ENCODE data around the gene CDT1.
"Not testable (repeated sequence)": the region's sequence is repeated elsewhere in the genome, so short reads cannot be mapped to it uniquely, and the experiment has no call there.

Gene CDT1

DNA sequence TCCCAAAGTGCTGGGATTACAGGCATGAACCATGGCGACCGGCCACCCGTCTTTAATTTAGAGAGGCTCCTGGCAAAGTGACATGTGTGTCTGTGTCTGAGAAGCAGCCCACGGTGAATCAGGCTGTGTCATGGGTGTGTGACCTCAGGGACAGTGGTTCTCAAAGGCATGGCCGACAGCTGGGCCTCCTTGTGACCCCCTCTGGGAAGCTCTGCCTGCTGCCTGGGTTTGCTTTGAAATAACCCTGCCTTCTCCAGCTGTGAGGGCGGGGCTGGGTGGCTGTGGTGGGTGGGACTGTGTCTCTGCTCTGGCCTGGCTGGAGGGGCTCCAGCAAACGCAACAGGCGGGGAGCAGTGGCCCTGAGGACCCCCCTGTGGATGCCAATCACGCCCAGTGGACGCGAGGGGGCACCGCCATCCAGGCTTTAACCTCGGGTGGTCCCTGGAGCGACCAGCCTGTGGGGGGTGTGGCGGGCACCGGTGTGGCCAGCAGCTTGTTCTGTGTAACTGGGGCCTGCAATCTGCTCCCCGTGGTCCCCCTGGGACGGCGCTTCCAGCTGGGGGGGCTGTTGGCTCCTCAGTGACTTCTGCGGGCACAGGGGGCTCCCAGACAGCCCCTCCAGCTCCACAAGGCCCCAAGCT lies 16.9 kb downstream of the CDT1 start:
- no peak for DNase-seq

DNA sequence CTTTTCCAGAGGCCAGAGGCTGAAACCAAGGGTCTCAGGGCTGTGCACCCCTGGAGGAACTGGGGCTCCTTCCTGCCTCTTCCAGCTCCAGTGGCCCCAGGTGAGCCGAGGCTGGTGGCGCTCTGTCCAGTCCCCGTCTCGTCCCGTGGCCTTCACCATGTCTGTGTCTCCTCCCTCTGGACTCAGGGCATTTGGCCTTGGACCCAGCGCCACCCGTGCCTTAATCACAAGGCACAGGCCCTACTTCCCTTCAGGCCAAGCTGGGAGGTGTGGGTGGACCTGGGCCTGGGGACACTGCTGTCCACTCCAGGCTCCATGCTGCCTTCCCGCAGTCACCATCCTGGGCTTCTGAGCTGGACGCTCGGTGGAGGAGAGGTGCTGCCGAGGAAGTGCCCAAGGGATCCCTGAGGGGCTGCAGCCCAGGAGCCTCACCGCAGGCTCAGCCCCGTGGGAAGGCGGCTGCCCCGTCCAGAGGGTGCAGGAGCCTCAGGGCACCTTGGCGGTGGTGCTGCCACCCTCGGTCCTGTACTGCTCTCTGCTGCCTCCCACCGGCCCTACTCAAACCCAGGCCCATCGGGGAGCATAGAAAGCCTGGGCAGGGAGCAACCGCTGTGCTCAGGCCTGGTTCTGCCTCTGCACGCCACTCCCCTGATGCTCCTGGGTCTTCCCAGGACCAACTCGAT lies 17.7 kb downstream of the CDT1 start:
- no peak for DNase-seq

DNA sequence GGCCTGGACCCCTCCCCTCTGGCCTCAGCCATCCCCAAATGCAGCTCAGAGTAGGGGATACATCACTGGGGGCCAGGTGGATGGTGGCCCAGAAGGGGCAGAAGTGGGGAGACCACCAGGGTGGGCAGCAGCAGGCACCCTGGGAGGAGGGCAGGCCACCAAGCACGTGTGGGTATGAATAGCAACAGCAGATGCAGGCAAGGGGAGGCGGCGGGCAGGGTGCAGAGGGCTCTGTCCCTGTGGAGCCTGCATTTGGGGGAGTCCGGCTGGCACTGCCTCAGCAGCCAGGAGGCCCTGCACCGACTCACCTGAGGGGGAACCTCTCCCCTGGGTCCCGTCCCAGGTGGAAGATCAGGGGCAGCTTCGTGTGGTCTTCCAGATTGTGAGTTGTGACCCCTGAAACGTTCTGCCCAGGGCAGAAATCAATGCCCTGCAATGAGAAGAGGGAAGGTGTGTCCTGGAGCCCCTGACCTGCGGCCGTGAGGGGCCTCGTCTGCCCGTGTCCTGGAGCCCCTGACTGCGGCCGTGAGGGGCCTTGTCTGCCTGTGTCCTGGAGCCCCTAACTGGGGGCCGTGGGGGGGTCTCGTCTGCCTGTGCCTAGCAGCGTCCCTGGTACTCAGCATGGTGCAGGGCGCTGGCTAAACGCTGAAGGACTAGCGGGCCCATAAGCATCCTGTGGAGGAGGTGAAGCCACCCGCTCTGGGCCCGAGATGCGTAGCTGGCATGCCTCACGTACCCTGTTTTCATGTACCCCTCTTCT lies 18.9 kb downstream of the CDT1 start:
- no peak for DNase-seq

DNA sequence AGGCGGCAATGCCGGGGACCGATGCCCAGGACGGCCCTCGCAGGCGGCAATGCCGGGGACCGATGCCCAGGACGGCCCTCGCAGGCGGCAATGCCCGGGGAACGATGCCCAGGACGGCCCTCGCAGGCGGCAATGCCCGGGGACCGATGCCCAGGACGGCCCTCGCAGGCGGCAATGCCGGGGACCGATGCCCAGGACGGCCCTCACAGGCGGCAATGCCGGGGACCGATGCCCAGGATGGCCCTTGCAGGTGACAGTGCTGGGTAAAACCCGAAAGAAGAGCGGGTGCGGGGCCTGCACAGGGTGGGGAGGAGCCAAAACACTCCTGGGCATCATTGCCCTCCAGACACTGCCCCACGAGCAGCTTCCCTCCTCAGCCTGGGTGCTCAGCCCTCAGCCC lies 20.1 kb downstream of the CDT1 start:
- not testable (repeated sequence) for DNase-seq

DNA sequence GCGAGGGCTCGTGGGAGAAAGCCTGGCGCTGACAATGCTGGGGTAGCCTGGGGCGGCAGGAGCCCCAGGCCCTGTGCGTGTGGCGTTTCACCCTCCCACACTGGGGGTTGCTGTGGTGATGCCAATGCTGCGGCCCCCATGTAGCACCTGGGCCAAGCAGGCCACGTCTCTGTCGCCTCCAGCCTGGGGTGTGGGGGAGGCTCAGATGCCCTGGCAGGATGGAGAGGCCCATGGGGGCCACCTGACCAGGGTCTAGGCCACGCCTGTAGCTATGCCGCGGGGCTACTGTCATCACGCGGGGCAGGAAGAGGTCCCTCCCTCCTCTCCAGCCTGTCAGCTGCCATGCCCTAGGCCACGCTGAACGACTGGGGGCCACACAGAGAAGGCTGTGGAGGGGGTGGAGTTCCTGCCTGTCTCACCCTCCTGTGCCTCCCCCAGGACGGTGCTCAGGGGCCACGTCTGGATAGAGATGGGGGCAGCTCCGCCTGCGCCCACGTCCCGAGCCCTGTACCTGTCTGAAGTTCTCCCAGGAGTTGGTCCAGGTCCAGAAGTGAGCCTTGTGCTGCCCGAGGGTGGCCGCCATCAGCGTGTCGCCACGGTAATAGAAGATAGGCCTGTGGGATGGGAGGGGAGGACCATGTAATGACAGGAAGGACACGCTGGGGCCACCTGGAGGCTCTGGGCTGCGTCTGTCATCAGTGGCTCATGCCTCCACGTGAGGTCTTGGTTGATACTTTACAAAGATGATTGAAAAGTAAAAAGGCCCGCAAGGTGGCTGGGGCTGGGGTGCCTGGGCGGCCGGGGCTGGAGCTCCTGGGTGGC lies 20.9 kb downstream of the CDT1 start:
- no peak for DNase-seq

DNA sequence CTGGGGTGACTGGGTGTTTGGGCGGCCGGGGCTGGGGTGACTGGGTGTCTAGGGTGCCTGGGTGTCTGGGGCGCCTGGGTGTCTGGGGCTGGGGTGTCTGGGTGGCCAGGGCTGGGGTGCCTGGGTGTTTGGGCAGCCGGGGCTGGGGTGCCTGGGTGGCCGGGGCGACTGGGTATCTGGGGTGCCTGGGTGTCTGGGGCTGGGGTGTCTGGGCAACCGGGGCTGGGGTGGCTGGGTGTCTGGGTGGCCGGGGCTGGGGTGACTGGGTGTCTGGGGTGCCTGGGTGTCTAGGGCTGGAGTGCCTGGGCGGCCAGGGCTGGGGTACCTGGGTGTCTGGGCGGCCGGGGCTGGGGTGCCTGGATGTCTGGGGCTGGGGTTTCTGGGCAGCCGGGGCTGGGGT lies 21.6 kb downstream of the CDT1 start:
- DNase-seq: no peak

DNA sequence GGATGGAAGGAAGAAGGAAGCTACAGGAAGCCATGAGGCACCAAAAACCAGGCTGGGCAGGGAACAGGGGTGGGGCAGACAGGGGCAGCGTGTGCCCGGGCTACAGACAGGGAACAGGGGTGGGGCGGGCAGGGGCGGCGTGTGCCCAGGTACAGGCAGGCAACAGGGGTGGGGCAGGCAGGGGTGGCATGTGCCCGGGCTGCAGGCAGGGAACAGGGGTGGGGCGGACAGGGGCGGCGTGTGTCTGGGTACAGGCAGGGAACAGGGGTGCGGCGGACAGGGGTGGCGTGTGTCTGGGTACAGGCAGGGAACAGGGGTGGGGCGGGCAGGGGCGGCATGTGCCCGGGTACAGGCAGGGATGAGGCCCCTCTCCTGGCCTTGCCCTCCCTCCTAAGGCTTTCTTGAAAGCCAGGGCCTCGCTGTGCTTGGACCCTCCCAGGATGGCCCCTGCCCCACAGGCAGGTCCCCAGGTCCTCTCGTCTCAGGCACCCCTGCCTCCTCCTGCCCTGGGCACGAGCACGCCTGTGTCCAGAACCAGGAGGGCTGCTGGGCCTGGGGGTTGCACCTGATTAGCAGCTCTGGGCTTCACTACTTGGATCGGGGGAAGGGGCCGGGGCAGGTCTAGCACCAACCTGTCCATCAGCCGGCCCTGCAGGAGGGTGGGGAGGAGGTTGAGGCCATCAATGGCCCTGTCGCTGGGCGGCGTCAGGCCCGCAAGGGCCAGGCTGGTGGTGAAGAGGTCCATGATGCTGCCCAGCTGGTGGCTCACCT lies 22.7 kb downstream of the CDT1 start:
- no peak for DNase-seq

DNA sequence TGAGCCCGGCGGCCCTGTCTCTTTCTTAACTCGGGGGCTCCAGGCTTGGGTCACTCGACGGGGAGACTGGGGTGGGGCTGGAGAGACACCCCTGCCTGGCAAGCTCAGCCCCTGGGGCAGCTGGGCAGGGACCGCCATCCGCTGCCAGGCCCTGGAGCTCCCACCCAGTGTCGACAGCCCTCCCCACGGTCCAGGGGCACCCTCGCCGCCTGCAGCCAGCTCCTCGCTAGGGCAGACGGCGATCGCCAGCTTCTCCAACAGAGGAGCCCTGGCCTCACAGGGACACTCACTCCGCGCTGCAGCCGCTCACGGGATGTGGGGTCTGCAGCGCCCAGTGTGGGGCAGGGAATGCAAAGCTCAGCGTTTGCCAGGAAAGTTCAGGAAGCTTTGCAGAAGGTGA lies 24.1 kb downstream of the CDT1 start:
- DNase-seq: no peak

DNA sequence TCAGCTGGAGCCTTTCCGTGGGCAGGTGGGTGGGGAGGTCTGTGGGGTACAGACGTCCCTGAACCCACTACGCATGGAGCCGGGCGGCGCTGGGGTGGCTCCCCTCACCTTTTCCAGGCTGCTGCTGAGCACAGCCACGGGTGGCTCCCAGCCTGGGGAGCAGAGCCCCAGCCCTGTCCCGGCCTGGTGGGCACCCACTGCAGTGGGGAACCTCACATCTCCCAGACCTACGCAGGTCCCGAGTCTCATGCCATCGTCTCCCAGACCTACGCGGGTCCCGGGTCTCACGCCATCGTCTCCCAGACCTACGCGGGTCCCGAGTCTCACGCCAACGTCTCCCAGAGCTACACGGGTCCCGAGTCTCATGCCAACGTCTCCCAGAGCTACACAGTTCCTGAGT lies 25.1 kb downstream of the CDT1 start:
- no peak for DNase-seq

DNA sequence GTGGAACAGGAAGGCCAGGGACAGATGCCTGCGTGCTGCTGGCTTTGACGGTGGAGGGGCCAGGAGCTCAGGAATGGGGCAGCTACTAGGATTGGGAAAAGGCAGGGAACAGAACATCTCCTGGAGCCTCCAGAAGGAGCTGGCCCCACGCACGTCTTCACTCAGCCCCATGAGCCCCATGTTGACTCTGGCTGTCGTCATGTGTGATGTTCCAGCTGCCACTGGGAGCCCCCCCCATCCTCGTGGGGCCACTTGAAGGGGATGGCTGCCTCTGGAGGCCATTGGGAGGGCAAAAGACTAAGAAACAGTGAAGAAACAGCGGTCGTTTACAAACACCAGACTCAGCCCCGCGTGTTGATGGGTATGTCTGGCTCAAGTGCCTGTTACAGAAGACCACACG lies 26.7 kb downstream of the CDT1 start:
- DNase-seq: no peak

DNA sequence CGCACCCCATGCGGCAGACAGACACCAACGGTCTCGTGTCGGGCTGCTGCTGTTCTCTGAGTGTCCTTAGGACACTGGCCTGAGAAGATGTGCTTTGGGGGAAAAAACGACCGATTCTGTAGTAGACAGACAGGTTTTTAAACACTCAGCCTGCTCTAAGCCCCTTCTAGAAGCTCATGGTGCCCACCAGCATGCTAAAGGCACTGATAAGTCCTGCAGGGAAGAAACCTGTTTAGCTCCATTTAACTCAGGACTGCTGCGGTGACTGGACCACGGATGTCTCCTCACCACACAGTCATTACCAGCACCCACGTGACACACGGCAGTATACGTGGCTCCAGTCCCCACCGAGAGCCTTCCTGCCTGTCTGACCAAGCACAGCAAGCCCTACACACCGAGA lies 27.2 kb downstream of the CDT1 start:
- no peak for DNase-seq

DNA sequence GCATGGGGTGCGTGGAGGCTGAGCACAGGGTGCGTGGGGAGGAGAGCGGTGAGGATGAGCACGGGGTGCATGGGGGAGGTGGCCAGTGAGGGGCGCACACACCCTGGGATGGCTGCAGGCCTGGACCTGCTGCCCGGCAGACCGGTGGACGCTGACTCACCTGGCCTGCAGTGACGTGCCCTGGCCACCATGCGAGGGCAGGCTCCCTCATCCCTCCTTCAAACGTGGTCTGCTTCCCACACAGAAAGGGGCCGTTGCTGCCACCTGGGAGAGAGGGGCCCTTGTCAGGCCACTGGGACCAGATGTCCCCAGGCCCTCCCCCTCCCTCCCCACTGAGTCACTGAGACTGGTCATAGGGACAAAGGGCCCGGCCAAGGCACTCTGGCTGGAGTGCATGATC lies 28.2 kb downstream of the CDT1 start:
- DNase-seq: no peak

DNA sequence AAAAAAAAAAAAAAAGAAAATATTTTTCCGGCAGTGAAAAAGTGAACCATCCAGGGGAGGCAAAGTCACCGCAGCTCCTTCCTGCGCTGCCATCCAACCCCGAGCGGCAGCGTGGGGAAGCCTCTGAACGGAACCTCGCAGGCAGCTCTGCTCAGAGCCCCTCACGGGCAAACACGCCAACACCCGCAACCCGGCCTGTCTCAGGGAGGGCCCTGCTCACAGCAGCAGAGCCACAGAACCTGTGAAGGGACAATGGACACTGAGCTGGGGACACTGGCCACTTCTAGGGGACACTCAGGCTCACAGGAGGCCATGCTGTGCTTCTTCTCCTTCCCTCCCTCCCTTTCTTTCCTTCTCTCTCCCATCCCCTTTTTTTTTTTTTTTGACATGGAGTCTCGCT lies 29.5 kb downstream of the CDT1 start:
- no peak for DNase-seq

DNA sequence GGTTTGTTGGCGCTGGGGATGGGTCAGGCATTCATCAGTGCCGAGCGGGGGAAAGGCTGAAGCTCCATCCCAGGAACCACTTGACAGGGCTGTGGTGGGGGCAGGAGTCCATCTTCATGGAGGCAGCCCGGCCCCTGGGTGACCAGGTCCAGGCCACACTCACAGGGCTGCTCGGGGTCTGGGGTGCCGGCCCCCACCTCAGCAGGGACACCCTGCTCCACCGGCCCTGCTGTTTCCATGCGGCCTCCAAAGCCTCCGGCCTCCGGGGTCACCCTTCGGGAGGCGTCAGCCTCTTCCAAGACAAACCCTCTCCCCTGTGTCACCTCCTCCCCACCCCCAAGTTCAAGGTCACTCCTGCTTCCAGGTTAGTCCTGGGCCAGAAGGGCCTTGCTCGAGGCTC lies 31.1 kb downstream of the CDT1 start:
- DNase-seq: no peak

DNA sequence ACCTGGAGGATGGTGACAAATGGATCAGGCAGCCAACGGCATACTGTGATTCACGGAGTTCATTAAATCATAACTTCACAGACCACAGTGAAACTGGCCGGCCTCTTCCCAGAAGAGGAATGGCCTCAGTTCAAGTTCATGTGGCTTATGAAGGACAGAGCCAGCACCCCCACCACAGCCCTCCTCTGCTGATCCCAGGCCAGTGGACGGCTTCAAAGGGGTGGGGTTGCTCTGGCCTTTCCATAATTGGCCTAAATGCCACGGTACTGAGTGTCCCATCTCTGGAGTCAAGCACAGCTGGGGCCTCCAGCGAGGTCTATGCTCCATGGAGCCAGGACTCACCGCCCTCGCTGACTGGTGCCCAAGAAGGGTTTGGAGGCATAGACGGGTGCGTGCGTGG lies 31.8 kb downstream of the CDT1 start:
- DNase-seq: no peak

DNA sequence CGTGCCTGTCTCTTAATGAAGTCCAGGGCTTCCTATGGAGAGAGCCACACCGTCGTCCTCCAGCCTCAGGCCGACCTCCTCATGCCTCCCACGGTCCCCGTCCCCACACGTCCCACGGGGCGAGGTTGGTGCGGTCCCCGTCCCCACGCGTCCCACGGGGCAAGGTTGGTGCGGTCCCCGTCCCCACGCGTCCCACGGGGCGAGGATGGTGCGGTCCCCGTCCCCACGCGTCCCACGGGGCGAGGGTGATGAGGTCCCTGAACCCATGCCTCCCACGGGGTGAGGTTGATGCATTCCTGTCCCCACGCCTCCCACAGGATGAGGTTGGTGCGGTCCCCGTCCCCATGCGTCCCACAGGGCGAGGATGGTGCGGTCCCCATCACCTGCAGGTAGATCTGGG lies 32.2 kb downstream of the CDT1 start:
- DNase-seq: no peak

DNA sequence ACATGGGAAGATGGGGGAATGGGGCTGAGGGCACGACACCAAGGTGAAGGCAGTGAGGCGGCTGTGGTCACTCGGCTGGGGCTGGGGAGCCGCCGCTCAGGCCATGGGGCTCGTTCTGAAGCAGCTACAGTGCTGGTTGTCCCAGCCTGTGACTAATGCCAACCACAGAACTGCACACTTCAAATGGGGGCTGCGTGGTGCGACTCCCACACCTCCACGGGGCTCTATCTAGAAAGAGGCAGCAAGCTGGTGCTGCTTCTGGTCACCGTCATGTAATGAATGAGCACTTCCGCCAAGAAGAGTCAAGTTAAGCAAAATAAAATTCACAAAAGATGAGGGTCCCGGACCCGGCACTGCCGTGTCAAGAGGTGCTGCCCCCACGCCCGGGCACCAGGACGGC lies 33.2 kb downstream of the CDT1 start:
- DNase-seq: no peak

DNA sequence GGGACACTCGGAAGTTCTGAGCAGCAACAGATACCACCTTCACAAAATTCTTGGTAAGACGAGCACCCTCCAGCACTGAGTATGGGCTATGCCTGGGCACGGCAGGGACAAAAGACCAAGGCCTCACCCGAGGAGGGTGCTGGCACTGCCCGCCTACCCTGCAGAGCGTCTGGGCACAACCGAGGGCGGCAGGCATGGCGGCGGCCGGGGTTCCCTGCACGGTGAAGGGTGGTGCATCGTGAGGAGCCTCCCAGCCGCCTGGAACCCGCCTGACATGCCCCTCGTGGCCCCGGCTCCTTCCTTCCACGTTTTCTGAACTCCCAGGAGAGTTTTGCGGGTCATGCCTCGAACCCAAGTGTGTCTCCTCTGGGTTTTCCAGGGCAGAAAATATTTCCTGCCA lies 34.2 kb downstream of the CDT1 start:
- no peak for DNase-seq

DNA sequence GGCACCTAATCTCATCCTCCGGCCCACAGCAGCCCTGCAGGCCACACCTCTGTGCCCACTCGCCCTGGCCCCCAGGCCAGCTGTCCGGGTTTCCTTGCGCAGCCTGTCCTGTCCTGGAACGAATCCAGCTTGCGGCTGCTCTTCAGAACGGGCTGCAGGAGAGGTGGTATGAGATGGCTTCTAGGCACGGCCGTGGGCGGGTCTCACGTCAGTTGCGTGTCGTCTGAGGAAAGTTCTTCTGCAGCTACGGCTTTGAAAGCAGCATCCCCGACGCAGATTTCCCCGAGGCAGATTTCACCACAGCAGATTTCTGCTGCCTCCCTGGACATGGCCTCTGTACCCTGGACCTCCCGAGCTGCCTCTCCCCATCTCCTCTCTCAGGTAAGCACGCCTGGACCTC lies 35.0 kb downstream of the CDT1 start:
- no peak for DNase-seq

DNA sequence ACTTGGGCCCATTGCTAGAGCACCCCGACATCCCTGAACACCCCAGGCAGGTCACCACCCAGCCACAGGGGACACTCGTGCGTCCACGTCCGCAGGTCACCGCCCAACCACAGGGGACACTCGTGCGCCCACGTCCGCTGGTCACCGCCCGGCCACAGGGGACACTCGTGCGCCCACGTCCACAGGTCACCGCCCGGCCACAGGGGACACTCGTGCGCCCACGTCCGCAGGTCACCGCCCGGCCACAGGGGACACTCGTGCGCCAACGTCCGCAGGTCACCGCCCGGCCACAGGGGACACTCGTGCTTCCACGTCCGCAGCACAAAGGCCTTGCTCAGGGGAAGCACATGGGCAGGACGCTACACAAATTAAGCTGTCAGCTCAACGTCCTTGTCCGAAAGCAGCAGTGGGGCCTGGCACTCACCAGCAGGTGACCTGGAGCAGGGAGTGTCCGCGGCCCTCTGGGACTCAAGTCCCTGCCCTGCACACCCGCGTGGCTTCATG lies 35.5 kb downstream of the CDT1 start:
- DNase-seq: no peak

DNA sequence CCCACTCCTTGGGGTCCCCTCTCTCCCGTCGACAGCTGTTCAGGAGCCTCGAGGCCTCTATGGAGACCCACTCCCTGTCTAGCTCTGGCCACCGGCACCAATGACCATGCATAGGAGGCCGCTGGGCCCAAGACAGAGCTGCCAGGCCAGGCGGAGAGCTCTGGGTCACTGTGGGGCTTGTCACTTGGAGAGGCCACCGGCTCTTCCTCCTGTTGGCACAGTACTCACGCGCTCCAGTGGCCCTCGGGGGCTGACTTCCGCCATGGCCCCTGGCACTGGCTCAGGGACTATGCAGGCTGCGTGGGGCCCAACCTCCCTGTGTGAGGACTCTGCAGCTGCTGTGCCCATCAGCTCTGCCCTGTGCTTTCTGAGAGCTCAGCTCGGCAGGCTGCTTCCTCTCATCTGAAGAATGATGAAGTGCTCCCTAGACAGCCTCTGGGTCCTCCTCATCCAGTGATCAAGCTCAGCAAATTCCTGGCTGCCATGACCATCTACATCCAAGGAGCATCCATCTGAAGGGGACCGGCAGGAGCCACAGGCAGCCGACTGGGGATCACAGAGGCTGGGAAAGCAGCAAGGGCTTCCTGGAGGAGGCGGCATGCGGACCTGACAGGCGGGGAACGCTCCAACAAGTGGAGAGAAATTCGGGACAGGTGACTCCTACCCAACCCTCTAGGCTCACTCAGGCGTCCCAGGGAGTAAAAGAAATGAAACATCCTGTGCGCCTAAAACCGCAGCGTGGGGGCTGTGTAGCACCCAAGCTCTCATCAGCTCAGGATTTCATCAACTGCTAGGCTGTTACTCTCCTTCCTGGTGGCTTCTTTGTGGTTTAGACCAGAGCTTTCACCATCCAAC lies 36.4 kb downstream of the CDT1 start:
- DNase-seq: no peak

Measured in retina (tissue), 1 donor.